PFSK-1 (cell line): ENCODE results near the gene KIF7.

Experiments used
- POLR2AphosphoS5 ChIP-seq: IDR thresholded peaks from 2 replicates; pipeline ENCODE4 v1.6.1; 2012; ENCODE audit warnings: low read depth, mild to moderate bottlenecking, control low read depth, low read length, moderate library complexity
- SIN3A ChIP-seq: IDR thresholded peaks from 2 replicates; pipeline ENCODE4 v1.6.1; 2012; ENCODE audit warnings: mild to moderate bottlenecking, low read length, moderate library complexity, borderline replicate concordance; ENCODE audit not compliant: insufficient read depth
- TAF1 ChIP-seq: IDR thresholded peaks from 2 replicates; pipeline ENCODE4 v1.6.1; 2012; ENCODE audit warnings: low read length, control low read depth, borderline replicate concordance; ENCODE audit not compliant: insufficient read depth
- TF ChIP-seq, protein P1 (sequence below), 2 experiments: IDR thresholded peaks; 2 replicates each; pipeline versions ENCODE4 v1.6.1 to v1.8.0; 2011 to 2012; ENCODE audit warnings: low read depth in 2 of 2, low read length in 2 of 2, control low read depth in 1 of 2, inconsistent platforms in 1 of 2, mild to moderate bottlenecking in 1 of 2, moderate library complexity in 1 of 2; ENCODE audit not compliant: insufficient read depth in 1 of 2

DNA sequence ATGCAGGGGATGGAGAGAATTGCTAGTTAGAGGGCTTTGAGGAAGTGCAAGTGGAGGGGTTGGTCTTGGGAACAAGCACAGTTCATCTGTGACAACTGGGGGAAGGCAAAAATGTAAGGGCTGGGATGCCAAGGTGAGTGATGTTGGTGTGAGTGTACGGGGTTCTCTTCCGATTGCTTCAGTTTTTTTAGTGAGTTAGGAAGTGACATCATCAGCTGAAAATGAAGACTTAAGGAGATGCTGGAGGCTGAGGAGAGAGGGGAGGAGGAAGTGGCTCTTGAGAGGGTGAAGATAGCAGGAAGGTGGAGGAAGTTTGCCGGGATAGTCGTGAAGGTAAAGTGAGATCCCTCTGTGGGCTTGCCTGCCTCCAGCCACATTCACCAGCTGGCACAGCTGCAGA, 67.3 kb downstream of the KIF7 start:
- TF ChIP-seq TAF1 (no peak), POLR2AphosphoS5 (no peak), SIN3A (no peak)
- TF ChIP-seq, protein P1, sequence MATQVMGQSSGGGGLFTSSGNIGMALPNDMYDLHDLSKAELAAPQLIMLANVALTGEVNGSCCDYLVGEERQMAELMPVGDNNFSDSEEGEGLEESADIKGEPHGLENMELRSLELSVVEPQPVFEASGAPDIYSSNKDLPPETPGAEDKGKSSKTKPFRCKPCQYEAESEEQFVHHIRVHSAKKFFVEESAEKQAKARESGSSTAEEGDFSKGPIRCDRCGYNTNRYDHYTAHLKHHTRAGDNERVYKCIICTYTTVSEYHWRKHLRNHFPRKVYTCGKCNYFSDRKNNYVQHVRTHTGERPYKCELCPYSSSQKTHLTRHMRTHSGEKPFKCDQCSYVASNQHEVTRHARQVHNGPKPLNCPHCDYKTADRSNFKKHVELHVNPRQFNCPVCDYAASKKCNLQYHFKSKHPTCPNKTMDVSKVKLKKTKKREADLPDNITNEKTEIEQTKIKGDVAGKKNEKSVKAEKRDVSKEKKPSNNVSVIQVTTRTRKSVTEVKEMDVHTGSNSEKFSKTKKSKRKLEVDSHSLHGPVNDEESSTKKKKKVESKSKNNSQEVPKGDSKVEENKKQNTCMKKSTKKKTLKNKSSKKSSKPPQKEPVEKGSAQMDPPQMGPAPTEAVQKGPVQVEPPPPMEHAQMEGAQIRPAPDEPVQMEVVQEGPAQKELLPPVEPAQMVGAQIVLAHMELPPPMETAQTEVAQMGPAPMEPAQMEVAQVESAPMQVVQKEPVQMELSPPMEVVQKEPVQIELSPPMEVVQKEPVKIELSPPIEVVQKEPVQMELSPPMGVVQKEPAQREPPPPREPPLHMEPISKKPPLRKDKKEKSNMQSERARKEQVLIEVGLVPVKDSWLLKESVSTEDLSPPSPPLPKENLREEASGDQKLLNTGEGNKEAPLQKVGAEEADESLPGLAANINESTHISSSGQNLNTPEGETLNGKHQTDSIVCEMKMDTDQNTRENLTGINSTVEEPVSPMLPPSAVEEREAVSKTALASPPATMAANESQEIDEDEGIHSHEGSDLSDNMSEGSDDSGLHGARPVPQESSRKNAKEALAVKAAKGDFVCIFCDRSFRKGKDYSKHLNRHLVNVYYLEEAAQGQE (IDR thresholded peaks at IDR 0.05; ENCODE audit: insufficient read depth in 1 of 2, low read depth in 2 of 2, low read length in 2 of 2) = no peak
